Sigmoid colon (tissue), 7 donors: ENCODE measurements around the gene EXOSC10. TPM values are rescaled to one million over a fixed set of nuclear protein-coding genes. Genes with fewer than 3 reads are reported as not detected.

Experiments
- DNase-seq: peaks from one replicate; pipeline ENCODE4 v3.0.0-alpha.2; 2019
- H3K27ac ChIP-seq, 4 donors: fragments of 200-600 bp; sonication (generic); one replicate each; pipeline ENCODE4 v1.5.1; 2016 to 2019; ENCODE audit warnings: mild to moderate bottlenecking in 1 of 4
- H3K27me3 ChIP-seq, 3 donors: fragments of 200-600 bp; sonication (generic); one replicate each; pipeline ENCODE4 v1.5.1; 2019; ENCODE audit warnings: mild to moderate bottlenecking in 1 of 3
- H3K36me3 ChIP-seq, 4 donors: fragments of 200-600 bp; sonication (generic); one replicate each; pipeline ENCODE4 v1.5.1; 2016 to 2019
- H3K4me1 ChIP-seq, 4 donors: fragments of 200-600 bp; sonication (generic); one replicate each; pipeline ENCODE4 v1.5.1; 2017 to 2019
- H3K4me3 ChIP-seq, 4 donors: fragments of 200-600 bp; sonication (generic); one replicate each; pipeline ENCODE4 v1.5.1; 2017 to 2019; ENCODE audit warnings: mild to moderate bottlenecking in 2 of 4, moderate library complexity in 1 of 4
- H3K9me3 ChIP-seq, 4 donors: fragments of 200-600 bp in 3 of 4; sonication (generic) in 3 of 4; one replicate each; pipeline versions ENCODE4 v1.5.1 to v1.6.1; 2013 to 2019
- CTCF ChIP-seq, 4 experiments: fragments of 450-650 bp in 3 of 4; fragments of 200-600 bp in 1 of 4; IDR thresholded peaks; one replicate each; pipeline ENCODE4 v1.5.1; 2016 to 2019; ENCODE audit warnings: antibody characterized with exemption in 4 of 4, mild to moderate bottlenecking in 3 of 4, moderate library complexity in 2 of 4
- EP300 ChIP-seq, 4 donors: sonication (generic); formaldehyde crosslinking; IDR thresholded peaks; one replicate each; pipeline ENCODE4 v1.6.1; 2017; ENCODE audit warnings: antibody characterized with exemption in 4 of 4
- POLR2A ChIP-seq, 2 donors: fragments of 450-650 bp; IDR thresholded peaks; one replicate each; pipeline ENCODE4 v1.6.1; 2016; ENCODE audit warnings: antibody characterized with exemption in 2 of 2, mild to moderate bottlenecking in 2 of 2, moderate library complexity in 2 of 2
- POLR2AphosphoS5 ChIP-seq, 4 donors: sonication (generic); formaldehyde crosslinking; IDR thresholded peaks; one replicate each; pipeline ENCODE4 v1.6.1; 2017; ENCODE audit warnings: antibody characterized with exemption in 4 of 4
- WGBS, 2 donors: extraction: QIAGEN DNeasy Blood & Tissue Kit; methylation state at CpG; one replicate each; pipeline ENCODE4 v1.1.7; 2013; 5-methylcytosine and 5-hydroxymethylcytosine counted together
- intact Hi-C: fragments of 100-400 bp; cut with DNase I; formaldehyde crosslinking; loops from one replicate; pipeline ENCODE4 v1.15.1; 2023
- polyA plus RNA-seq, 3 donors: library from polyadenylated mRNA; stranded (reverse); fragments of 200-250 nt; gene quantifications; one replicate each; pipeline ENCODE4 v1.2.3, GENCODE V29; 2013
- total RNA-seq, 4 donors: library from RNA; depleted of rRNA; stranded (reverse); fragments of >200 nt; gene quantifications; one replicate each; pipeline ENCODE4 v1.1.0, GENCODE V29; 2016
- donor health status: healthy with polysubstance abuse.
- donor health status: Bipolar disorder and iron deficiency.
- donor health status: healthy.

Gene EXOSC10
- total and polyA plus RNA-seq, 7 donors = 18.6 to 53.7 (median 38.8) TPM

- no peak for TF ChIP-seq POLR2AphosphoS5 (IDR thresholded peaks at IDR 0.05)
- no peak for TF ChIP-seq CTCF (IDR thresholded peaks at IDR 0.05)
- TF ChIP-seq EP300 (IDR thresholded peaks at IDR 0.05) = no peak
- TF ChIP-seq POLR2A (IDR thresholded peaks at IDR 0.05) = no peak
- H3K36me3 ChIP-seq = peaks cover 12 to 91% (median 37%) of the 10 kb centered on the region in 4 donors
- H3K9me3 ChIP-seq = no peaks in the 10 kb centered on the region
- WGBS, 2 donors = 84 to 92% methylated on average over 2 of the region's 2 CpGs
- intact Hi-C loops = no loop called here
- H3K27me3 ChIP-seq = no peaks in the 10 kb centered on the region
- H3K27ac ChIP-seq = no peak overlapping the region
- H3K4me1 ChIP-seq = no peaks in the 10 kb centered on the region
- no peak for DNase-seq
- no peak overlapping the region for H3K4me3 ChIP-seq
Observed at GRCh38 chr1:11143907-11144306, 44.2 kb upstream of the EXOSC10 start.

GRCh38 chr1:11143401-11143800 is 43.7 kb upstream of the EXOSC10 start:
- Histone ChIP-seq H3K4me1 (no peaks in the 10 kb centered on the region), H3K36me3 (peaks cover 12 to 91% (median 38%) of the 10 kb centered on the region in 4 donors), H3K27me3 (no peaks in the 10 kb centered on the region), H3K4me3 (no peak overlapping the region), H3K9me3 (no peaks in the 10 kb centered on the region), H3K27ac (no peak overlapping the region)
- 96 to 97% methylated on average over 5 of the region's 5 CpGs for WGBS, 2 donors
- DNase-seq = no peak
- intact Hi-C loops = no loop called here
- no peak for TF ChIP-seq POLR2AphosphoS5 (IDR thresholded peaks at IDR 0.05)
- no peak for TF ChIP-seq POLR2A (IDR thresholded peaks at IDR 0.05)
- TF ChIP-seq EP300 (IDR thresholded peaks at IDR 0.05) = no peak
- TF ChIP-seq CTCF (IDR thresholded peaks at IDR 0.05) = no peak

- 93 to 94% methylated on average over 4 of the region's 4 CpGs for WGBS, 2 donors
Observed at GRCh38 chr1:11142618-11143391, 43.1 kb upstream of the EXOSC10 start.

GRCh38 chr1:11138952-11139351 is 39.3 kb upstream of the EXOSC10 start:
- 97% methylated on average over 3 of the region's 3 CpGs for WGBS, 2 donors
- no peak overlapping the region for H3K4me3 ChIP-seq
- peaks cover 0 to 14% (median 14%) of the 10 kb centered on the region in 4 donors for H3K4me1 ChIP-seq
- H3K27ac ChIP-seq = no peak overlapping the region
- no peak for TF ChIP-seq EP300 (IDR thresholded peaks at IDR 0.05)
- TF ChIP-seq POLR2A (IDR thresholded peaks at IDR 0.05) = no peak
- TF ChIP-seq CTCF (IDR thresholded peaks at IDR 0.05) = no peak
- no peak for TF ChIP-seq POLR2AphosphoS5 (IDR thresholded peaks at IDR 0.05)
- no peaks in the 10 kb centered on the region for H3K9me3 ChIP-seq
- H3K36me3 ChIP-seq = peaks cover 0 to 76% (median 30%) of the 10 kb centered on the region in 4 donors
- H3K27me3 ChIP-seq = no peaks in the 10 kb centered on the region
- no peak for DNase-seq
- intact Hi-C loops = no loop called here

More at GRCh38 chr1:11142618-11143391, 43.1 kb upstream of the EXOSC10 start:
- Histone ChIP-seq H3K27me3 (no peaks in the 10 kb centered on the region), H3K27ac (no peak overlapping the region), H3K36me3 (peaks cover 12 to 91% (median 41%) of the 10 kb centered on the region in 4 donors), H3K4me1 (no peaks in the 10 kb centered on the region), H3K9me3 (no peaks in the 10 kb centered on the region), H3K4me3 (no peak overlapping the region)
- intact Hi-C loops = no loop called here
- TF ChIP-seq POLR2A (IDR thresholded peaks at IDR 0.05) (no peak), CTCF (IDR thresholded peaks at IDR 0.05) (no peak), EP300 (IDR thresholded peaks at IDR 0.05) (no peak), POLR2AphosphoS5 (IDR thresholded peaks at IDR 0.05) (no peak)
- no peak for DNase-seq
